ENCODE measurements around the gene CEP170B.
"Not testable (repeated sequence)": the region's sequence is repeated elsewhere in the genome, so short reads cannot be mapped to it uniquely, and the experiment has no call there.

CEP170B gene

GRCh38 chr14:104844306-104845032 is 20.6 kb upstream of the CEP170B start:
- peak; percentile 67 for DNase-seq (ENCODE audit: low spot score)

GRCh38 chr14:104845033-104845666 is 19.9 kb upstream of the CEP170B start:
- DNase-seq (ENCODE audit: low spot score) = no peak

GRCh38 chr14:104845834-104846441 is 19.1 kb upstream of the CEP170B start:
- no peak for DNase-seq (ENCODE audit: low spot score)

- no peak for DNase-seq (ENCODE audit: low spot score)
Observed at GRCh38 chr14:104852280-104852663, 12.8 kb upstream of the CEP170B start.

- no peak for DNase-seq (ENCODE audit: low spot score)
Observed at GRCh38 chr14:104855532-104856090, 9.5 kb upstream of the CEP170B start.

GRCh38 chr14:104856157-104856868 is 8.8 kb upstream of the CEP170B start:
- DNase-seq (ENCODE audit: low spot score) = no peak

GRCh38 chr14:104856869-104857860 is 7.9 kb upstream of the CEP170B start:
- no peak for DNase-seq (ENCODE audit: low spot score)

- DNase-seq (ENCODE audit: low spot score) = not testable (repeated sequence)
Observed at GRCh38 chr14:104857931-104858330, 7.1 kb upstream of the CEP170B start.

- DNase-seq (ENCODE audit: low spot score) = no peak
Observed at GRCh38 chr14:104858811-104859426, 6.1 kb upstream of the CEP170B start.

- DNase-seq (ENCODE audit: low spot score) = no peak
Observed at GRCh38 chr14:104859900-104860299, 5.2 kb upstream of the CEP170B start.

- no peak for DNase-seq (ENCODE audit: low spot score)
Observed at GRCh38 chr14:104860414-104860813, 4.7 kb upstream of the CEP170B start.

GRCh38 chr14:104863131-104863862 is 1.8 kb upstream of the CEP170B start:
- DNase-seq (ENCODE audit: low spot score) = no peak

- no peak for DNase-seq (ENCODE audit: low spot score)
Observed at GRCh38 chr14:104863923-104864266, 1.2 kb upstream of the CEP170B start.

- DNase-seq (ENCODE audit: low spot score) = peak; percentile 62
Observed at GRCh38 chr14:104864267-104865080, 594 bp upstream of the CEP170B start.

- no peak for DNase-seq (ENCODE audit: low spot score)
Observed at GRCh38 chr14:104865631-104866441, 768 bp downstream of the CEP170B start.

GRCh38 chr14:104866451-104867370 is 1.6 kb downstream of the CEP170B start:
- peak; percentile 42 for DNase-seq (ENCODE audit: low spot score)

GRCh38 chr14:104867371-104868059 is 2.4 kb downstream of the CEP170B start:
- no peak for DNase-seq (ENCODE audit: low spot score)

Data from ecto neural progenitor cell (in vitro differentiated cells).